CD4-positive, alpha-beta T cell treated with Interferon gamma for 1 hour (primary cell): ENCODE measurements around the gene RUFY3.

ENCODE experiments used
- DNase-seq: peaks from one replicate; pipeline ENCODE4 v3.0.0-alpha.2; 2020

RUFY3 gene

DNA sequence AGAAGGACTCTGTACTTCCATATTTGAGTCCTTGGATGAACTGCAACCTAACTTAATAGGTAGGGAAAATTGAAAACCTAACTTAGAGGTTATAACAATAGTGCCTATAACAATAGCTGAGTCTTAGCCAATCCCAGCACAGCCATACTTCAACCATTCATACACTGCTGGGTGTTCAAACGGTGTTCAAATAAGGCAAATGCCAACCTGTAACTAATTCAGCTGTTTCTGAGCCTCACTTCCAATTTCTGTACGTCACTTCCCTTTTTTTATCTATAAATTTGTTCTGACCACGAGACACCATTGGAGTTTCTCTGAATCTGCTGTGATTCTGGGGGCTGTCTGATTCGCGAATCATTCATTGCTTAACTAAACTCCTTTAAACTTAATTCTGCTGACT lies 127.5 kb downstream of the RUFY3 start:
- no peak for DNase-seq

GRCh38 chr4:70855464-70855863 lies 133.7 kb downstream of the RUFY3 start:
- no peak for DNase-seq
